ENCODE data around the gene TMEM52.
"Not testable (repeated sequence)": the region's sequence is repeated elsewhere in the genome, so short reads cannot be mapped to it uniquely, and the experiment has no call there.

The TMEM52 gene

DNA sequence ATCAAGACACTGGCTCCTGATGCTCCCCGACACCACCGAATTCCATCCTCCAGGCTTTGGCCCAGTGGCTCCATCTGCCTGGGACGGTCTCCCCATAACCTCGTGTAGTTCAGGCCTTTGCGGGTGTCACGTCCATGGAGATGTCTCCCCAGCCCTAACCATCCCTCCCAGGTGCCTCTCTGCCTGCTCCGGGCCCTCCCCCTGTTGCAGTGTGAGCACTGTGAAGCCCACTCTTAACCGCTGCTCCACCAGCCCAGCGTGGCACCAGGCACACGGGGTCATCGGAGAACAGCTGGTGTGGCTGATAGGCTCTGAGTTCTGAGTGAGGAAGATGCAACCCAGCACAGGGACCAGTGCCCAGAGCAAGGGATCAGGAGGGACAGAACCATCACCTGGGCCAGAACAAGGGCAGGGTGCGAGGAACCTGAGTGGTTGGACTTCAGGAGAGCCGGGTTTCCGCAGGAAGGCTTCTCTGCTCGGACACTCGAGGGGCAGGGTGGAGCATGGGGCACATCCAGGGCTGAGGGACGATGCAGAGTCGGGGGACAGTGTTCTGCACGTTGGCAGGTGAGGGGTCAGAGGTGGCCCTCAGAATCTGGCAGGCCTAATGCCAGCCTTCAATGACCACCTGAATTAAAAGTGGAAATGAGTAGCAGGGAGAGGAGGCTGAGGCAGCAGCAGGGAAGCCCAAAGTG lies 25.6 kb downstream of the TMEM52 start:
- no peak for DNase-seq (ENCODE audit: low spot score)

DNA sequence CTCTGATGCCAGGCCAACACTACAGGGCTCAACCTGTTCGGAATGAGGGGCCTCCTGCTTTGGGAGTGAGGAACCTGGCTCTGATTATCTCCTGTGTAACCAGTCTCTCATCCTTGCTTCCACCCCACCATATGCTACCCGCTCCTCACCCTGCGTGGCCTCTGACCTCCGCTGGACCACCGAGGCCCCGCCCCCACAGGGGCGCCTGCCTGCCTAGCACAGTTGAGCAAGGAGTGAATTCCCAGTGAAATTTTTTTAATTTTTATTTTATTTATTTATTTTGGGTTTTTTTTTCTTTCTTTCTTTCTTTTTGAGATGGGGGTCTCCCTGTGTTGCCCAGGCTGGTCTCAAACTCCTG lies 26.3 kb downstream of the TMEM52 start:
- DNase-seq (ENCODE audit: low spot score): no peak

DNA sequence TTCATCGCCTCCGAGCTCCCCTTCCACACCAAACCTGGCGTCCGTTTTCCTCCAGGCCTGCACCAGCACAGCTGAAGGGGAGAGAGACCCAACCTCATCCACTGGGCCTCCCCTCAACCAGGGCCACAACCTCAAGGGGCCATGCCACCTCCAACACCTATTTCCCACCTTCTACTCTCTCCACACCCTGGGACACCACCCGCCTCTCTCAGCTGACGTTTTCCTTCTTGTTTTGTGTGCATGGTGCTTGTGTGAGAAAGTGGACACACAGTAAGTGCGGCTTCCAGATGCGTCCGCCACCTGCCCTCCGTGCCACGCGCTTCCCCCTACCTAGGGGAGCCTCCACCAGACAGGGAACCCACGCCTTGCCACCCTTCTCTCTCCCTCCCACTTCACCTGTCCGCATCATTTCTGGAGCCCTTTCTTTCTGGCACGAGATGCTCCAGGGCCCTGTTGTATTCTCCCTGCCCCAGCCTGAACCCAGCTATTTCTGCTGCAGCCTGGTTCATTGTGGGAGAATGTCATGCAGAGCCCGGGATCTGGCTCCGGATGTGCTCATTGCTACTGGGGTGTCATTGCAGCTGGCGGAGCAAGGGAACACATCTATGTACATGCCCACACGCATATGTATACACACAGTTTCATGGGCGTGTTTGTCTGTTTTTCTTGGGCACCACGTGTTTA lies 26.9 kb downstream of the TMEM52 start:
- DNase-seq (ENCODE audit: low spot score): no peak

- peak; percentile 93 for DNase-seq (ENCODE audit: low spot score)
These were observed 27.6 kb downstream of the TMEM52 start for GRCh38 chr1:1891349-1892078.

DNA sequence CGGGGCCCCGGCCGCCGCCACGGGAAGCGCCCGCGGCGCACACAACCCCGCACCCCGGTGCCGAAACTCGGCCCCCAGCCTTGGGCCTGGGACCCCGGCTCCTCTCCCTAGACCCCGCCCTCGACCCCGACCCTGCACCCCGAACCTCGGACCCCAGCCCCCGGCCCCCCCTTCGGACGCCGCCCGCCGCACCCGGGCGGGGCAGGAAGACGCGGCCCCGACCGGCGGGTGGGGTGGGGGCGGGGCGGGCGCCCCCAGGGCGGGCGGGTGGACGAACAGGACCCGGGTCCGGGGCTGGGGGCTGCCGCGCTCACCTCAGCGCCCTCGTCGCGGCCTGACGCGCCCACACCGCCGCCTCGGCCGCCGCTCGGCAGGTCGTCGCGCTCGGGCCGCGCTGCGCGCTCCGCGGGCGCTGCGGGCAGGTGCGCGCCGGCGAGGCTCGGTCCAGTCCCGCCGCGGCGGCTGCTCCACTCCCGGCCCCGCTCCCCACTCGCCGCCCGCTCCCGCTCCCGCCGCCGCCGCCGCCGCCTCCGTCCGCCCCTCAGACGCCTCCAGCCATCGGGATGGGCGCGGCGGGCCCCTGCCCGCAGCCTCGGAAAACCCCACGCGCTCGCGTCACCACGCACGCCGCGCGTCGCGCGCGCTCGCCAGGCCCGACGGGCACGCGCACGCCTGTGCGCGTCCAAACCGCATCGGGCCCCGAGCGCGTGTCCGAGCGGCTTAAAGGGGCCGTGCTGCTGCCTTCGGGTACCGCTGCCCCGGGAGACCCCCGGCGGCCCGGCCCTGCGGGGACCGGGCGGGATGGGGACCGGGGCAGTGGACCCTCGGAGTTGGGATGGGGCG lies 28.4 kb downstream of the TMEM52 start, which contains the start of gene GNB1:
Gene GNB1 (minus strand): TSS at position 582 of the 843 bp plus-strand sequence. CDS start 65,634 bp downstream, outside the sequence.
- DNase-seq (ENCODE audit: low spot score): peak; percentile 98

DNA sequence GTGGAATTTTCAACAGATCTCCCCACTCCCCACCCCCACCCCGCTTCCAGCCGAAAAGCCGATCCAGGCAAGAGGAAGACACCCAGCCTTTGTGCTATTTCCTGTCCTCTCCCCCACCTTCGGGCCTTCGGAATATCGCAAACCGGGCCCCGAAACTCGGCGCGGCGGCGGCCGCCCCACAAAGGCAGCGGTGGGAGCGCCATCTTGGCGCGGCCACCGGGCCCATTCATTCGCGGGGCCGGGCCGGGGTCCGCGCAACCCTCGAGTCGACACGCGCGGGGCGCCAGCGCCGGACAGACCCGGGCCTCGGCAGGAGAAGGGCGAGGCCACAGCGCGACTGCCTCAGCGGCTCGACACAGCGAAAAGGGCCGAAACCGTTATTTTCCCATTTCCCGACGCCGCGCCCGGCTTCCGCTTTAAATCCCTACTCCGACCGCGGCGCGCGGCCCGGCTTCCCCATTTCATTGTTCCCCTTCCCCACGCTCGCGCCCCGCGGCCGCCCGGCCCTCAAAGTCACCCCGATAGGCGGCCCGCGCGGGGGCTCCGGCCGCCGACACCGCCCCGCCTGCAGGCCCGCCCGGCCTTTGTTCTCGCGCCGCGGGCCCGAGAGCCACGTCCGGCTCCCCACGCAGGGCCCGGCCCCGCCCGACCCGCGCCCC lies 29.1 kb downstream of the TMEM52 start:
- DNase-seq (ENCODE audit: low spot score): peak; percentile 71

DNA sequence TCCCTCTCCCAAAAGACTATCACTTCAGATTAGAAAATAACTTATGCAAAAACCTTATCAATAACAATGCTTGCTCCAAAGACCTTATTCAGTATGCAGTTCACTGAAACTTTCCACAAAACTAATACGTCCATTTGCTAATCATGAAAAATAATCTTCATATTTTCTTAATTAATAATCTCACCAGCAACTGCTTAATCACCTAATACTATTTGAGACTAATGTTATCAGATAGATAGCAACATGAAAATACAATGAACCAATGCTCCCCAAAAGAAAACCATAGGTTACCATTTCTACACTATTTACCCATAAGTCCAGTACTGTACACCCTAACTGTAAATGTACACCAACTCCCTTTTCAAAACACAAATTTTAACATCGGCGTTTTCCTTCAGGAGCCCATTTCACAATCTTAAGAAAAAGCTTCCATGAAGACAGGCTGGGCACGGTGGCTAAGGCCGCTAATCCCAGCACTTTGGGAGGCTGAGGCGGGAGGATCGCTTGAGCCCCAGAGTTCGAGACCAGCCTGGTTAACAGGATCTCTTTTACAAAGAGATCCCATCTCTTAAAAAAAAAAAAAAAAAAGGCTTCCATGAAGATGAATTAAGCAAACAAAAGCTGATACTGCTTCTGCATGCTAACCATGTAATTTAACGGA lies 29.9 kb downstream of the TMEM52 start:
- no peak for DNase-seq (ENCODE audit: low spot score)

DNA sequence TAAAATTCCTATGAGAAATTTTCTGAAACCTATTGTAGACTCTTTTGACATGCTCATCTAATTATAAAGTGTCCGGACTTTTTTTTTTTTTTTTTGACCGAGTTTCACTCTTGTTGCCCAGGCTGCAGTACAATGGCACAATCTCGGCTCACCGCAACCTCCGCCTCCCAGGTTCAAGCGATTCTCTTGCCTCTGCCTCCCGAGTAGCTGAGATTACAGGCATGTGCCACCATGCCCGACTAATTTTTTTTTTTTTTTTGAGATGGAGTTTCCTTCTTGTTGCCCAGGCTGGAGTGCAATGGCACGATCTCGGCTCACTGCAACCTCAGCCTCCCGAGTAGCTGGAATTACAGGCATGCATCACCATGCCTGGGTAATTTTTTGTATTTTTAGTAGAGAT lies 35.2 kb downstream of the TMEM52 start:
- not testable (repeated sequence) for DNase-seq (ENCODE audit: low spot score)

- no peak for DNase-seq (ENCODE audit: low spot score)
These were observed 35.8 kb downstream of the TMEM52 start for GRCh38 chr1:1883092-1883873.

DNA sequence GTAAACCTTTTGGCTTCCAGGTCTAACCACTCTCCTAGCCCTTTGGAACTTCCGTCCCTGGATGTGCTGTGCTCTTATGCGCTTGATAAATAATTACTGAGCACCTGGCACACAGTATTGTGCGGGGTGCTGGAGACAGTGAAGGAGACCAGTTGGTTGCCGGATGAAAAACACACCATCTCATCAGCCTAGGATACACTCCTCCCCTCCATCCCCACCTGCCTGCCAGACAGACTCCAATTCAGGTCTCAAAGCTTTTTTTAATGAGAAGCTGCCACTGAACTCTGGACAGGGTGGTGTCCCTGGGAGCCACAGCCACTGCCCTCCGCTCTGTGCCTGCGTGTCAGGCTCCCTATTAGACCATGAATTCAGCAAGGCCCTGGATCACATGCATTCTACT lies 37.4 kb downstream of the TMEM52 start:
- DNase-seq (ENCODE audit: low spot score): no peak

DNA sequence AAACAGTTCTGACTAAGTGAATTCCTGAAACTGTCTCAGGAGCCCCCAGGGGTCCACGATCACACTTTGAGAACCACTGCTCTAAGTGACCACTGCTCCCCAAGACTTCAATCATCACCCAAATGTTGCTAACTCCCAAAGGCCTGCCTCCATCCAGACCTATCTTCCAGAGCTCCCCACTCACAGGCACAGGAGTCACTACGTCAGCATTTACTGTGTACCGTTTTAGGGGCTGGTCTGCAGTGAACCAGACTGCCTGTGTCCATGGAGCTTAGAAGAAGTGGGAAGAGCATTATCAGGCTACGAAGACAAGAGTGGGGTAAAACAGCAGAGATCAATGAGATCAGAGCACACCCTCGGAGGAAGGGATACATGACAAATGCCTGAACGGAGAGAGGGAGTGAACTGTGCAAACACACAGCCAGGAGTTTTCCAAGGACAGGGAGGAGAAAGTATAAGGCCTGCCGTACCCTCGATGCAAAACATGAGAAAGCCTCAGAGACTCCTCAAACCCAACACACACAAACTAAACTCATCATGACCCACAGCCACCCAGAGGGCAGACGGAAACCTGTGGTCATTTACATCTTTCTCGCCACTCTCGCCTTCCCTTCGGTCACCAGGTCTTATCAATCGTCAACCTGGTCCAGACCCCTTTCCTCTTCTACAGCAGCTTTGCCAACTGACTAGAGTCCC lies 38.3 kb downstream of the TMEM52 start:
- DNase-seq (ENCODE audit: low spot score): no peak

DNA sequence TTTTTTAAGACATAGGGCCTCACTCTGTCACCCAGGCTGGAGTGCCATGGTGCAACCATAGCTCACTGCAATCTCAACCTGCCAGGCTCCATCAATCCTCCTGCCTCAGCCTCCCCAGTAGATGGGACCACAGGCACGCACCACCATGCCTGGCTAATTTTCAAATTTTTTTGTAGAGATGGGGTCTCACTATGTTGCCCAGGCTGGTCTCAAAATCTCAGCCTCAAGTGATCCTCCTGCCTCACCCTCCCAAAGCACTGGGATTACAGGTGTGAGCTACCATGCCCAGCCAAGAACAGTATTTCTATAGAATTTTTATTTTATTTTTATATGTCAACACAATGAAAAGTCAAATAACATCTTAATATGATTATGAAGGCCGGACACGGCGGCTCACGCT lies 39.1 kb downstream of the TMEM52 start:
- no peak for DNase-seq (ENCODE audit: low spot score)

GRCh38 chr1:1877865-1878436 lies 41.1 kb downstream of the TMEM52 start:
- DNase-seq (ENCODE audit: low spot score): no peak

GRCh38 chr1:1876335-1876930 lies 42.6 kb downstream of the TMEM52 start:
- no peak for DNase-seq (ENCODE audit: low spot score)

GRCh38 chr1:1875932-1876331 lies 43.1 kb downstream of the TMEM52 start:
- no peak for DNase-seq (ENCODE audit: low spot score)

- DNase-seq (ENCODE audit: low spot score): no peak
These were observed 44.2 kb downstream of the TMEM52 start for GRCh38 chr1:1874901-1875300.

DNA sequence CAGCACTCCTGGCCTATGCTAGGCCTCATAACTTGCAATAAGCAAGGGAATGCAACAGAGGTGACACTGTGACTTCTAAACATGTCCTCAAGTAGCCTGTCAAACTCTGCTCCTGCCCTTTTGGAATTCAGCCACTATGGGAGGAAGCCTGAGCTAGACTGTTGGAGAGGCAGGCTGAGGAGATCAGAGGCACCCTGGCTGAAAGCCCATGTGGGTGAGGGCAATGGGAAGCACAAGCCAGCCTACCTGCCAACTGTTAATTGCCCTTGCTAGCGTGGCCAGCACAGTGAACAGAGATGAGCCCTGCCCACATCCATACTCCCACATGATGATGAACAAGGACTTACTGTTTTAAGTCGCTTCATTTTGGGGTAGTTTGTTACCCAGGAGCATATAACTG lies 45.9 kb downstream of the TMEM52 start:
- no peak for DNase-seq (ENCODE audit: low spot score)

DNA sequence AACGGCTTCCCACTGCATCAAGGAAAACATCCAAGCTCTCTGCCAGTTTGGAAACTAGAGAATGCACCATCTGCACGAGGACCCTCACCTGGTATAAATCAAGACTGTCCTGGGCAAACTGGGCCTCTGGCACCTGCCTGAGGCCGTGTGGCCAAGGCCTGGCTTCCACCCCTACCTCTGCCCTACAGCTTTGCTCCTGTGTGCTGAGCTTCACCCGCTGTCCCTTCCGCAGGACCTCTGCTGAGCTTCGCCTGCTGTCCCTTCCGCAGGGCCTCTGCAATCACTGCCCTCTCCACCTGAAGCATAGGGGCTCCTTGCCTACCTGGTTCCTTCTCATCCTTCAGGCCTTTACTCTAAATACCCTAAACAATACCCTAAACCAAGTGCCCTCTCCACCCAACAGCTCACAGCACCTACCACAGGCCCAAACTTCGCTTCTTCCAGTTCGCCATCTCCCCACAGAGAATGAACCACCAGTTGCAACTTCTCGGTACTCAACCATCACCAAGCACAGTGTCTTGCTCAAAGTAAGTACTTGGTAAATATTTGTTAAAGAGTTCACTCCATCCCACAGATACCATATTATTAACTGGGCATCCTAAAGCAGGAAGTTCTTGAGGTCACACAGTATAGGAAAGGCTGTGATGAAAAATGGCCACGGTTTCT lies 46.6 kb downstream of the TMEM52 start:
- DNase-seq (ENCODE audit: low spot score): no peak
